Natural killer cell (primary cell): Measurements from ENCODE around the gene PVALEF. TPM values are rescaled to one million over a fixed set of nuclear protein-coding genes. Genes with fewer than 3 reads are reported as not detected.

ENCODE experiments used
- ATAC-seq, 3 donors: fragments of 150-1000 bp in 2 of 3; fragments of 200-7000 bp in 1 of 3; cut with Tn5 transposase; 1 replicate in 1 of 3; 2 replicates in 2 of 3; pipeline ENCODE4 v1.10.0; 2021; ENCODE audit warnings: mild to moderate bottlenecking in 2 of 3, moderate library complexity in 2 of 3
- DNase-seq, 2 donors: peaks; one replicate each; pipeline versions ENCODE4 v3.0.0 to v3.0.0-alpha.2; 2013 to 2021; ENCODE audit warnings: mixed read lengths in 1 of 2
- H3K27ac ChIP-seq: one replicate; pipeline ENCODE4 v1.5.1; 2013; ENCODE audit warnings: mild to moderate bottlenecking, low read length
- H3K27me3 ChIP-seq: one replicate; pipeline ENCODE4 v1.6.1; 2013; ENCODE audit warnings: low read length; ENCODE audit not compliant: control insufficient read depth, insufficient read depth
- H3K36me3 ChIP-seq: one replicate; pipeline ENCODE4 v1.6.1; 2013; ENCODE audit warnings: low read length; ENCODE audit not compliant: control insufficient read depth, insufficient read depth
- H3K4me1 ChIP-seq: one replicate; pipeline ENCODE4 v1.6.1; 2013; ENCODE audit warnings: low read length; ENCODE audit not compliant: control insufficient read depth, insufficient read depth
- H3K4me3 ChIP-seq: one replicate; pipeline ENCODE4 v1.5.1; 2013; ENCODE audit warnings: low read length
- H3K9me3 ChIP-seq: one replicate; pipeline ENCODE4 v1.6.1; 2013; ENCODE audit warnings: low read length; ENCODE audit not compliant: control insufficient read depth, insufficient read depth
- H3K27ac Mint-ChIP-seq, 2 donors: one replicate each; pipeline ENCODE4 v1.8.0; 2022; ENCODE audit warnings: mild to moderate bottlenecking in 2 of 2, mixed read lengths in 2 of 2, moderate library complexity in 1 of 2
- H3K27me3 Mint-ChIP-seq, 2 donors: one replicate each; pipeline ENCODE4 v1.8.0; 2022; ENCODE audit warnings: low read depth in 2 of 2, mixed read lengths in 2 of 2
- H3K36me3 Mint-ChIP-seq: one replicate; pipeline ENCODE4 v1.8.0; 2022; ENCODE audit warnings: mixed read lengths
- H3K4me1 Mint-ChIP-seq, 2 donors: one replicate each; pipeline ENCODE4 v1.8.0; 2022; ENCODE audit warnings: mixed read lengths in 2 of 2
- H3K4me3 Mint-ChIP-seq: one replicate; pipeline ENCODE4 v1.8.0; 2022; ENCODE audit warnings: mild to moderate bottlenecking, moderate library complexity, mixed read lengths
- H3K9me3 Mint-ChIP-seq, 2 donors: one replicate each; pipeline ENCODE4 v1.8.0; 2022; ENCODE audit warnings: mixed read lengths in 2 of 2
- CTCF ChIP-seq: fragments of 200-600 bp; IDR thresholded peaks from one replicate; pipeline ENCODE4 v1.8.0; 2022; ENCODE audit warnings: antibody characterized with exemption
- WGBS: methylation state at CpG from one replicate; pipeline ENCODE4 v1.1.7; 2013; ENCODE audit warnings: missing lambda C conversion rate; ENCODE audit not compliant: insufficient coverage; 5-methylcytosine and 5-hydroxymethylcytosine counted together
- intact Hi-C: fragments of 100-400 bp; cut with micrococcal nuclease; formaldehyde crosslinking; loops from one replicate; pipeline ENCODE4 v1.14.2; 2022
- total RNA-seq, 4 donors: library from RNA; stranded (reverse); fragments of 120-200 nt in 1 of 4; gene quantifications; one replicate each; pipeline versions ENCODE4 v1.2.3 to v1.2.4, GENCODE V29; 2013 to 2022

Gene PVALEF
- total RNA-seq, 3 donors from 2014 or later (not counting 1 experiment from before 2014, with no cell fraction given): not detected

- peaks cover 16 to 20% of the 10 kb centered on the region in 2 donors for H3K4me1 Mint-ChIP-seq
- no peaks in the 10 kb centered on the region for H3K9me3 Mint-ChIP-seq
Observed at GRCh38 chr17:81229666-81229920, 64.3 kb downstream of the PVALEF start.

GRCh38 chr17:81230043-81230820, 64.9 kb downstream of the PVALEF start:
- no peak for DNase-seq
- Mint-ChIP-seq H3K36me3 (no peaks in the 10 kb centered on the region), H3K4me1 (peaks cover 23 to 27% of the 10 kb centered on the region in 2 donors), H3K9me3 (no peaks in the 10 kb centered on the region), H3K27ac (peak overlapping the region in 1 of 2 donors; percentile 42), H3K4me3 (no peak overlapping the region), H3K27me3 (no peaks in the 10 kb centered on the region)
- H3K36me3 ChIP-seq: peaks cover 23% of the 10 kb centered on the region
- intact Hi-C loops: no loop called here
- H3K4me1 ChIP-seq: peaks cover 16% of the 10 kb centered on the region
- no peaks in the 10 kb centered on the region for H3K27me3 ChIP-seq
- WGBS: 97% methylated on average over 26 of the region's 26 CpGs
- no peak for ATAC-seq
- no peak overlapping the region for H3K4me3 ChIP-seq
- H3K27ac ChIP-seq: no peak overlapping the region
- no peak for TF ChIP-seq CTCF
- H3K9me3 ChIP-seq: no peaks in the 10 kb centered on the region

More at GRCh38 chr17:81229666-81229920, 64.3 kb downstream of the PVALEF start:
- Mint-ChIP-seq H3K36me3 (no peaks in the 10 kb centered on the region), H3K27ac (peak overlapping the region in 1 of 2 donors; percentile 42), H3K27me3 (no peaks in the 10 kb centered on the region), H3K4me3 (no peak overlapping the region)
- 94% methylated on average over 14 of the region's 14 CpGs for WGBS
- DNase-seq (no peak), ATAC-seq (no peak)
- H3K27ac ChIP-seq: no peak overlapping the region
- H3K36me3 ChIP-seq: peaks cover 23% of the 10 kb centered on the region
- TF ChIP-seq CTCF: no peak
- H3K9me3 ChIP-seq: no peaks in the 10 kb centered on the region
- H3K27me3 ChIP-seq: no peaks in the 10 kb centered on the region
- H3K4me3 ChIP-seq: no peak overlapping the region
- intact Hi-C loops: no loop called here
- H3K4me1 ChIP-seq: peaks cover 16% of the 10 kb centered on the region

- WGBS: 94% methylated on average over 31 of the region's 31 CpGs
- Mint-ChIP-seq H3K27ac (no peak overlapping the region), H3K4me1 (peaks cover 25 to 32% of the 10 kb centered on the region in 2 donors), H3K9me3 (no peaks in the 10 kb centered on the region), H3K36me3 (no peaks in the 10 kb centered on the region), H3K27me3 (no peaks in the 10 kb centered on the region), H3K4me3 (no peak overlapping the region)
- Histone ChIP-seq H3K9me3 (no peaks in the 10 kb centered on the region), H3K4me1 (peaks cover 16% of the 10 kb centered on the region), H3K27me3 (no peaks in the 10 kb centered on the region), H3K36me3 (peaks cover 23% of the 10 kb centered on the region), H3K4me3 (no peak overlapping the region), H3K27ac (no peak overlapping the region)
- intact Hi-C loops: no loop called here
- ATAC-seq (peak in 1 of 3 donors; percentile 33), DNase-seq (no peak)
- TF ChIP-seq CTCF: no peak
Observed at GRCh38 chr17:81231121-81231645, 65.9 kb downstream of the PVALEF start.
